Left ventricle myocardium inferior (tissue), 1 donor: ENCODE results near the gene DHDH. TPM values are rescaled to one million over a fixed set of nuclear protein-coding genes. Genes with fewer than 3 reads are reported as not detected.
"Not testable (repeated sequence)": the region's sequence is repeated elsewhere in the genome, so short reads cannot be mapped to it uniquely, and the experiment has no call there.

Source experiments
- DNase-seq: peaks from one replicate; pipeline ENCODE4 v3.0.0-alpha.2; 2020
- H3K27ac ChIP-seq: fragments of 200-600 bp; replicated peaks from 2 replicates; pipeline ENCODE4 v1.8.0; 2021
- H3K27me3 ChIP-seq: fragments of 200-600 bp; 2 replicates; pipeline ENCODE4 v1.8.0; 2021; ENCODE audit warnings: low read depth
- H3K36me3 ChIP-seq: fragments of 200-600 bp; 2 replicates; pipeline ENCODE4 v1.8.0; 2021
- H3K4me1 ChIP-seq: fragments of 200-600 bp; 2 replicates; pipeline ENCODE4 v1.8.0; 2021
- H3K4me3 ChIP-seq: fragments of 200-600 bp; 2 replicates; pipeline ENCODE4 v1.8.0; 2021; ENCODE audit warnings: mild to moderate bottlenecking, moderate library complexity
- H3K9me3 ChIP-seq: fragments of 200-600 bp; replicated peaks from 2 replicates; pipeline ENCODE4 v1.8.0; 2021
- intact Hi-C: fragments of 100-400 bp; cut with micrococcal nuclease; formaldehyde crosslinking; loops from one replicate; pipeline ENCODE4 v1.11.0; 2022
- total RNA-seq: library from RNA; stranded (reverse); fragmentation: NEBNext Ultra II Directional; extraction: Animal tissue kit (Norgen Biotek cat#: 25700); gene quantifications from one replicate; pipeline ENCODE4 v1.2.1, GENCODE V29; 2021
- TF ChIP-seq, protein P1 (sequence below): fragments of 200-600 bp; IDR thresholded peaks from 2 replicates; pipeline ENCODE4 v1.8.0; 2021; ENCODE audit warnings: antibody characterized with exemption, mild to moderate bottlenecking, borderline replicate concordance
- donor health status: DM: no; HTN: yes; CAD: no; lungs with severe emphysema.

Gene DHDH
- total RNA-seq, 1 donor from 2014 or later = not detected

GRCh38 chr19:48921721-48922500 is 11.6 kb upstream of the DHDH start:
- DNase-seq = no peak
- Histone ChIP-seq H3K9me3 (no peaks in the 10 kb centered on the region), H3K36me3 (peaks cover 55% of the 10 kb centered on the region), H3K4me3 (no peak overlapping the region), H3K27me3 (no peaks in the 10 kb centered on the region), H3K27ac (no peak overlapping the region), H3K4me1 (peaks cover 2% of the 10 kb centered on the region)
- intact Hi-C loops = no loop called here
- TF ChIP-seq, protein P1, sequence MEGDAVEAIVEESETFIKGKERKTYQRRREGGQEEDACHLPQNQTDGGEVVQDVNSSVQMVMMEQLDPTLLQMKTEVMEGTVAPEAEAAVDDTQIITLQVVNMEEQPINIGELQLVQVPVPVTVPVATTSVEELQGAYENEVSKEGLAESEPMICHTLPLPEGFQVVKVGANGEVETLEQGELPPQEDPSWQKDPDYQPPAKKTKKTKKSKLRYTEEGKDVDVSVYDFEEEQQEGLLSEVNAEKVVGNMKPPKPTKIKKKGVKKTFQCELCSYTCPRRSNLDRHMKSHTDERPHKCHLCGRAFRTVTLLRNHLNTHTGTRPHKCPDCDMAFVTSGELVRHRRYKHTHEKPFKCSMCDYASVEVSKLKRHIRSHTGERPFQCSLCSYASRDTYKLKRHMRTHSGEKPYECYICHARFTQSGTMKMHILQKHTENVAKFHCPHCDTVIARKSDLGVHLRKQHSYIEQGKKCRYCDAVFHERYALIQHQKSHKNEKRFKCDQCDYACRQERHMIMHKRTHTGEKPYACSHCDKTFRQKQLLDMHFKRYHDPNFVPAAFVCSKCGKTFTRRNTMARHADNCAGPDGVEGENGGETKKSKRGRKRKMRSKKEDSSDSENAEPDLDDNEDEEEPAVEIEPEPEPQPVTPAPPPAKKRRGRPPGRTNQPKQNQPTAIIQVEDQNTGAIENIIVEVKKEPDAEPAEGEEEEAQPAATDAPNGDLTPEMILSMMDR = no peak

- Histone ChIP-seq H3K36me3 (peaks cover 46% of the 10 kb centered on the region), H3K4me1 (peaks cover 7% of the 10 kb centered on the region), H3K27me3 (no peaks in the 10 kb centered on the region), H3K9me3 (no peaks in the 10 kb centered on the region), H3K27ac (no peak overlapping the region), H3K4me3 (no peak overlapping the region)
- intact Hi-C loops = no loop called here
- DNase-seq = no peak
- TF ChIP-seq, protein P1 = no peak
Observed at GRCh38 chr19:48922548-48923490, 10.7 kb upstream of the DHDH start.

DNA sequence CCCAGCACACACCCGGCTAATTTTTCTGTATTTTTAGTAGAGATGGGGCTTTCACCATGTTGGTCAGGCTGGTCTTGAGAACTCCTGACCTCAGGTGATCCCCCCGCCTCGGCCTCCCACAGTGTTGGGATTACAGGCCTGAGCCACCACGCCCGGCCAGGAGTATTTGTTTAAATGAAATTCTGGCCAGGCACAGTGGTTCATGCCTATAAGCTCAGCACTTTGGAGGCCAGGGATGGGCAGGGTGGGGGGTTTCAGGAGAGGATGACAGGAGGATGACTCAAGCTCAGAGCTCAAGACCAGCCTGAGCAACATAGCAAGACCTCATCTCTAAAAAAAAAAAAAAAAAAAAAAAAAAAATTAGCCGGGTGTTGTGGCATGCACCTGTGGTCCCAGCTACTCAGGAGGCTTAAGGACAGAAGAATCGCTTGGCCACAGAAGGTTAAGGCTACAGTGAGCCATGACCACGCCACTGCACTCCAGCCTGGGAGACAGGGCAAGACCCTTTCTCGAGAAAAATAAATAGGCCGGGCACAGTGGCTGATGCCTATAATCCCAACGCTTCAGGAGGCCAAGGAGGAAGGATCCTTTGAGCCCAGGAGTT is 8.2 kb upstream of the DHDH start:
- Histone ChIP-seq H3K27ac (no peak overlapping the region), H3K4me1 (peaks cover 7% of the 10 kb centered on the region), H3K36me3 (peaks cover 23% of the 10 kb centered on the region), H3K27me3 (no peaks in the 10 kb centered on the region), H3K4me3 (no peak overlapping the region), H3K9me3 (no peaks in the 10 kb centered on the region)
- no peak for DNase-seq
- TF ChIP-seq, protein P1 = no peak
- intact Hi-C loops = no loop called here

DNA sequence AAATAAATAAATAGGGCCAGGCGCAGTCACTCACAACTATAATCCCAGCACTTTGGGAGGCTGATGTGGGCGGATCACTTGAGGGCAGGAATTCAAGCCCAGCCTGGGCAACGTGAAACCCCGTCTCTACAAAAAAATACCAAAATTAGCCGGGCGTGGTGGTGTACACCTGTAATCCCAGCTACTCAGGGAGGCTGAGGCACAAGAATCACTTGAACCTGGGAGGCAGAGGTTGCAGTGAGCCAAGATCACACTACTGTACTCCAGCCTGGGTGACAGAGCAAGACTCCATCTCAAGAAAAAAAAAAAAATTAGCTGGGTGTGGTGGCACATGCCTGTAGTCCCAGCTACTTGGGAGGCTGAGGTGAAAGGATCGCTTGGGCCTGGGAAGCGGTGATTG is 7.6 kb upstream of the DHDH start:
- H3K27ac ChIP-seq, H3K4me3 ChIP-seq, DNase-seq, H3K9me3 ChIP-seq, H3K27me3 ChIP-seq, H3K4me1 ChIP-seq, intact Hi-C loops: not testable (repeated sequence)
- H3K36me3 ChIP-seq = peaks cover 17% of the 10 kb centered on the region

DNA sequence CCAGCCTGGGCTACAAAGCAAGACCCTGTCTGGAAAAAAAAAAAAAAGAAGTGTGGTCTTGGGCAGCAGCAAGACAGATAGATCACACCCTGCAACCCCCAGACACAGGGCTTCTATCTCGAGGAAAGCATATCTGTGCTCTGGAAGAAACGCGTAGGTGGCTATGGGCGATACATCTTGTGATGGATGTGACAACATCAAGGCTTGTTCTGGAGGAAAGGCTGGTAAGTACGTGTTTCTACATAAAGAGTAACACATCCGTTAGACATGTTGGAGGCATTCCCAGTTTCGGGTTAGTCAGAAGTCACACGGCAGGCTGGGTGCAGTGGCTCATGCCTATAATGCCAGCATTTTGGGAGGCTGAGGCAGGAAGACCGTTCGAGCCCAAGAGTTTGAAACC is 6.6 kb upstream of the DHDH start:
- H3K4me3 ChIP-seq = no peak overlapping the region
- intact Hi-C loops = no loop called here

DNA sequence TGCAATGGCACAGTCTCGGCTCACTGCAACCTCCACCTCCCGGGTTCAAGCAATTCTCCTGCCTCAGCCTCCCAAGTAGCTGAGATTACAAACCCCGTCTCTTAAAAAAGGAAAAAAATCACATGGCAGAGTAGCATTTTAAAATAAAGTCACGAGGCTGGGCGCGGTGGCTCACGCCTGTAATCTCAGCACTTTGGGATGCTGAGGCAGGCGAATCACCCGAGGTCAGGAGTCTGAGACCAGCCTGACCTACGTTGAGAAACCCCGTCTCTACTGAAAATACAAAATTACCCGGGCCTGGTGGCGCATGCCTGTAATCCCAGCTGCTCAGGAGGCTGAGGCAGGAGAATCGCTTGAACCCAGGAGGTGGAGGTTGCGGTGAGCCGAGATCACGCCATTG is 5.8 kb upstream of the DHDH start:
- H3K4me3 ChIP-seq, H3K27ac ChIP-seq, H3K9me3 ChIP-seq, H3K4me1 ChIP-seq, H3K36me3 ChIP-seq, DNase-seq, H3K27me3 ChIP-seq, intact Hi-C loops: not testable (repeated sequence)

More for the DNA sequence above, 6.6 kb upstream of the DHDH start:
- Histone ChIP-seq H3K27ac (no peak overlapping the region), H3K27me3 (no peaks in the 10 kb centered on the region), H3K4me1 (peaks cover 7% of the 10 kb centered on the region), H3K36me3 (peaks cover 8% of the 10 kb centered on the region), H3K9me3 (no peaks in the 10 kb centered on the region)
- no peak for DNase-seq
- TF ChIP-seq, protein P1 = no peak
